Astrocyte (in vitro differentiated cells and primary cell): ENCODE results near the gene NKAIN1.

Source experiments
- EZH2 ChIP-seq: IDR thresholded peaks from 2 replicates; pipeline ENCODE4 v1.6.1; 2012; ENCODE audit warnings: mild to moderate bottlenecking, low read length, inconsistent platforms; ENCODE audit not compliant: insufficient read depth
- TF ChIP-seq, protein P1 (sequence below): IDR thresholded peaks from 2 replicates; pipeline ENCODE4 v1.5.1; 2011; ENCODE audit warnings: low read depth, mild to moderate bottlenecking, inconsistent platforms, low read length, moderate library complexity; ENCODE audit not compliant: insufficient read depth

DNA sequence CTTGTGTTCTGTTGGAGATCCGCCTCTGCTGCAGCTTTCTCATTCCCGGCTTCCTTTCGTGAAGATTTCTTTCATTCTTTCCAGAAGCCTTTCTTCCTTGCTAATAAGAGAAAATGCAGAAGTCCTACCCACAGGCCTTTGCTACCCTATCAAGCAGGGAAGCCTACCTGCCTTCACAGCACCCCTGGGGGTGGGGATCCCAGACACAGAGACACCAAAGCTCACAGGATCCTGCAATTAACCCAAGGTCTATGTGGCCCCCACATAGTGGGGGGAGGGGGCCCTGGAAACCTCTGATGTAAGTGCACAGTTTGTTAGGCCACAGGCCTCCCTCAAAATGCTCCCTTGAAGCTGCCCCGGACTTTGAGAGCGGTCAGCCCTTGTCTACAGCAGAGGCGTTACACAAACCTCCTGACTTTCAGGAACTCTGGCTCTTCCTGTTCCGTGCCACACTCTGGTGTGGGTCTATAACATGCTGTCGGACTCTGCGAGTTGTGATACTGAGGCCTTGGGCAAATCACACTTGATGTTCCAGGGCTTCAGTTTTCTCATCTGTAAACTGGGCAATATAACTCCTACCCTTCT is 31.2 kb downstream of the NKAIN1 start:
- TF ChIP-seq, protein P1, sequence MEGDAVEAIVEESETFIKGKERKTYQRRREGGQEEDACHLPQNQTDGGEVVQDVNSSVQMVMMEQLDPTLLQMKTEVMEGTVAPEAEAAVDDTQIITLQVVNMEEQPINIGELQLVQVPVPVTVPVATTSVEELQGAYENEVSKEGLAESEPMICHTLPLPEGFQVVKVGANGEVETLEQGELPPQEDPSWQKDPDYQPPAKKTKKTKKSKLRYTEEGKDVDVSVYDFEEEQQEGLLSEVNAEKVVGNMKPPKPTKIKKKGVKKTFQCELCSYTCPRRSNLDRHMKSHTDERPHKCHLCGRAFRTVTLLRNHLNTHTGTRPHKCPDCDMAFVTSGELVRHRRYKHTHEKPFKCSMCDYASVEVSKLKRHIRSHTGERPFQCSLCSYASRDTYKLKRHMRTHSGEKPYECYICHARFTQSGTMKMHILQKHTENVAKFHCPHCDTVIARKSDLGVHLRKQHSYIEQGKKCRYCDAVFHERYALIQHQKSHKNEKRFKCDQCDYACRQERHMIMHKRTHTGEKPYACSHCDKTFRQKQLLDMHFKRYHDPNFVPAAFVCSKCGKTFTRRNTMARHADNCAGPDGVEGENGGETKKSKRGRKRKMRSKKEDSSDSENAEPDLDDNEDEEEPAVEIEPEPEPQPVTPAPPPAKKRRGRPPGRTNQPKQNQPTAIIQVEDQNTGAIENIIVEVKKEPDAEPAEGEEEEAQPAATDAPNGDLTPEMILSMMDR, result no peak
- TF ChIP-seq EZH2, result no peak
